Coronary artery (tissue), 2 donors: ENCODE measurements around the gene RABGAP1.

ENCODE experiments used
- DNase-seq: peaks from one replicate; pipeline ENCODE4 v3.0.0-alpha.2; 2017; ENCODE audit warnings: low spot score
- H3K27ac ChIP-seq, 2 donors: fragments of 200-600 bp; sonication (generic); one replicate each; pipeline ENCODE4 v1.5.1; 2016 to 2019
- H3K4me3 ChIP-seq: fragments of 200-600 bp; sonication (generic); 2 replicates; pipeline ENCODE4 v1.5.1; 2016; ENCODE audit warnings: mild to moderate bottlenecking, moderate library complexity
- TF ChIP-seq, protein P1 (sequence below): fragments of 200-600 bp; sonication (generic); IDR thresholded peaks from one replicate; pipeline ENCODE4 v1.5.1; 2019; ENCODE audit warnings: antibody characterized with exemption

RABGAP1 gene

GRCh38 chr9:122912964-122913673, 27.7 kb upstream of the RABGAP1 start, which contains the start of gene ZBTB6:
ZBTB6 (minus strand) TSS chr9:122913323; CDS start chr9:122912072, 1,251 bp downstream.
- peak; percentile 82 for DNase-seq
- TF ChIP-seq, protein P1, sequence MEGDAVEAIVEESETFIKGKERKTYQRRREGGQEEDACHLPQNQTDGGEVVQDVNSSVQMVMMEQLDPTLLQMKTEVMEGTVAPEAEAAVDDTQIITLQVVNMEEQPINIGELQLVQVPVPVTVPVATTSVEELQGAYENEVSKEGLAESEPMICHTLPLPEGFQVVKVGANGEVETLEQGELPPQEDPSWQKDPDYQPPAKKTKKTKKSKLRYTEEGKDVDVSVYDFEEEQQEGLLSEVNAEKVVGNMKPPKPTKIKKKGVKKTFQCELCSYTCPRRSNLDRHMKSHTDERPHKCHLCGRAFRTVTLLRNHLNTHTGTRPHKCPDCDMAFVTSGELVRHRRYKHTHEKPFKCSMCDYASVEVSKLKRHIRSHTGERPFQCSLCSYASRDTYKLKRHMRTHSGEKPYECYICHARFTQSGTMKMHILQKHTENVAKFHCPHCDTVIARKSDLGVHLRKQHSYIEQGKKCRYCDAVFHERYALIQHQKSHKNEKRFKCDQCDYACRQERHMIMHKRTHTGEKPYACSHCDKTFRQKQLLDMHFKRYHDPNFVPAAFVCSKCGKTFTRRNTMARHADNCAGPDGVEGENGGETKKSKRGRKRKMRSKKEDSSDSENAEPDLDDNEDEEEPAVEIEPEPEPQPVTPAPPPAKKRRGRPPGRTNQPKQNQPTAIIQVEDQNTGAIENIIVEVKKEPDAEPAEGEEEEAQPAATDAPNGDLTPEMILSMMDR, result no peak
- H3K27ac ChIP-seq, result peak within 1 kb of the TSS; percentile 84 to 86

DNA sequence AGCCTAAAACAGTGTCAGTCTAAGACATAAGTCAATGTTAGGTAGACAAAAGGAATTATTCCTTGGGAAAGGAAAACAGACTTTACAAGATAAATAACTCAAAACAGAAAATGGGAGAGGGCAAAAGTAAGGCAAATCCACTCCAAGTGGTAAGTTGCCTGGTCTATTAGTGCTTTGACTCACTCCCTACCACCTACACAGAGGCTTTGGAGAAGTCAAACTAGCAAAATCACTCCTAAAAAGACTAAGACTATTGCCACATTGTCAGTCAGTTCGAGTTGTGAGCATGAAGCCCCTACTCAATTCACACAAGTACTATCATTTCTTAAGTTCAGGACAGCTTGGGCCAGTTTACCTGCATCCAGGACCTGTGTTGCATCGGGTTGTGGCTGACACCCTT, 22.5 kb upstream of the RABGAP1 start:
- TF ChIP-seq, protein P1, result no peak
- no peak overlapping the region for H3K27ac ChIP-seq
- DNase-seq, result no peak
- no peak overlapping the region for H3K4me3 ChIP-seq

More at GRCh38 chr9:122912964-122913673, 27.7 kb upstream of the RABGAP1 start, which contains the start of gene ZBTB6:
- peak within 1 kb of the TSS; percentile 84 for H3K4me3 ChIP-seq

DNA sequence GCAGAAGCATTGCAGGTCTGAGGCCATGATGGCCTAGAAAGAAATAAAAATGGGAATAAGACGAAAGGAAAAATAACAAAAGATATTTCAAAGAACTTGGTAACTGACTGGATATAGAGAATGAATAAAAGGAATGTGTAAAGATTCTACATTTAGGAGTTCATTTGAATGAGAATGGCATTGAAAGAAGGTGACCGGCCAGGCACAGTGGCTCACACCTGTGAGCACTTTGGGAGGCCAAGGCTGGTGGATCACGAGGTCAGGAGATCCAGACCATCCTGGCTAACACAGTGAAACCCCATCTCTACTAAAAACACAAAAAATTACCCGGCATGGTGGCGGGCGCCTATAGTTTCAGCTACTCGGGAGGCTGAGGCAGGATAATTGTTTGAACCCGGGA, 18.1 kb upstream of the RABGAP1 start:
- H3K27ac ChIP-seq, result no peak overlapping the region
- TF ChIP-seq, protein P1, result no peak
- H3K4me3 ChIP-seq, result no peak overlapping the region
- DNase-seq, result no peak

- Histone ChIP-seq H3K27ac (no peak overlapping the region), H3K4me3 (no peak overlapping the region)
- TF ChIP-seq, protein P1, result no peak
- DNase-seq, result no peak
Measured at GRCh38 chr9:122923947-122924346, 16.9 kb upstream of the RABGAP1 start.

DNA sequence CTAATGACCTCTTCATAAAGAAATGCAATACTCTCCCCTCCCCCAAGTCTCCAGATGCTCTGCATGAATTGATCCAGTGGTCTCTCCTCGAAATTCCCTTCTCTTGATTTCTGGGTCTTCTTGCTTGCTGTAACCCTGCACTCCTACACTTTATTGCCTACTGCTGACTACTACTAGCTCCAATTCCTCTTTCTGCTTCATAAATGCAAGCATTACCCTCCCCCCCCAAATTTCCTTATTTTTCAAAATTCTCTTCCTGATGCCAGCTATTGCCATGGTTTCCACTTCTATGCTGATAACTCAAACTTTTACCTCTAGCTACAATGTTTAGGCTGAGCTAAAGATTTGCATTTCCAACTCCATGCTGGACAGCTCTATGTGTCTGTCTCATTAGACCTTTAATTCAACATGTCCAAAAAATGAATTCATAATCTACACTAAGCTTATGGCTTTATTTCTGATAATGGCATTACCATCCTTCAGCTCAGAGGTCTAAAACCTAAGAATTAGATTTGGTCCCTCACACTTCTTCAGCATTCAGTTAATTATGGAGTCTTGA, 10.9 kb upstream of the RABGAP1 start:
- Histone ChIP-seq H3K27ac (no peak overlapping the region), H3K4me3 (peak overlapping the region; percentile 76)
- no peak for DNase-seq
- TF ChIP-seq, protein P1, result no peak

DNA sequence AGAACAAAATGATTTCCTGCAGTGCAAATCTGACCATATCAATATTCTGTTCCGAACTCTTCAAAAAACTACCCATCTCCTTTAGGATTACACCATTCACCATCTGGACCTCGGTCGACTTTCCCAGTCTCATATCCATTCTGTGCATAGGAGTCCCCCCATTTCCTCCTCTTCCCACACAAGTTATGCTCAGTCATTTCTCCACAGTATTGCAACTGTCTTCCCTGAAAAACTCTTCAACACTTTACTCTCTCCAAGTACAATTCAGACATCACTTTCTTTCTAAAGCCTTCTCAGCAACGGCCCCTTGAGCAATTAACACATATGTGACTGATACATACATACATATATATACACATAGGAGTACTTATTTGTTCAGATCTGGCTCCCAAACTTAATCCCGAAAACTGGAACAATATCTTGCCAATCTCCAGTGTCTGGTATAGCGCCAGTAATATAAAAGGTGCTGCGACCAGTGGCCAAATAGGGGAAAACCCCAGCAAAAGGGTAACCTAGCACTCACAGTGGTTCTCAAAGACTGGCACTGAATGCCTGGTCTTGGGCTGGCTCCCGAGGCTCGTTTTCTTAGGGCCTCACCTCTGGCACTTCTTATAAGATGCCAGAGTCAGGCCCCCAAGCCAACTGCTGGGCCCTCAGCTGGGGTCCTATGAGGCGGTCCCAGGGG, 10.1 kb upstream of the RABGAP1 start:
- DNase-seq, result no peak
- TF ChIP-seq, protein P1, result no peak
- Histone ChIP-seq H3K4me3 (peak overlapping the region; percentile 76), H3K27ac (peak overlapping the region; percentile 59 to 85)
